ENCODE data around the gene RRAS2.

DNA sequence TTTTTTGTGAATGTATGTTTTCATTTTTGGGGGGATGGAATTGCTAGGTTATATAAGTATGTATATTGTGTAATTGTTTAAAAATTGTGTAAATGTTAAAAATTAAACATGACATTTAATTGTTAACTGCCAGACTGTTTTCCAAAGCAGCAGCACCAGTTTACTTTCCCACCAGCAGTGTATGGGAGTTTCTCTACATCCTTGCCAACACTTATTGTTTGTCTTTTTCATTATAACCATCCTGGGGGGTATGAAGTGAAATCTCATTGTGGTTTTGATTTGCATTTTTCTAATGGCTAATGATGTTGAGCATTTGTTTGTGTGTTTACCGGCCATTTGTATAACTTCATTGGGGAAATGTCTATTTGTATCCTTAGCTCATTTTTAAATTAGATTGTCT lies 31.7 kb upstream of the RRAS2 start:
- TF ChIP-seq, protein P1, sequence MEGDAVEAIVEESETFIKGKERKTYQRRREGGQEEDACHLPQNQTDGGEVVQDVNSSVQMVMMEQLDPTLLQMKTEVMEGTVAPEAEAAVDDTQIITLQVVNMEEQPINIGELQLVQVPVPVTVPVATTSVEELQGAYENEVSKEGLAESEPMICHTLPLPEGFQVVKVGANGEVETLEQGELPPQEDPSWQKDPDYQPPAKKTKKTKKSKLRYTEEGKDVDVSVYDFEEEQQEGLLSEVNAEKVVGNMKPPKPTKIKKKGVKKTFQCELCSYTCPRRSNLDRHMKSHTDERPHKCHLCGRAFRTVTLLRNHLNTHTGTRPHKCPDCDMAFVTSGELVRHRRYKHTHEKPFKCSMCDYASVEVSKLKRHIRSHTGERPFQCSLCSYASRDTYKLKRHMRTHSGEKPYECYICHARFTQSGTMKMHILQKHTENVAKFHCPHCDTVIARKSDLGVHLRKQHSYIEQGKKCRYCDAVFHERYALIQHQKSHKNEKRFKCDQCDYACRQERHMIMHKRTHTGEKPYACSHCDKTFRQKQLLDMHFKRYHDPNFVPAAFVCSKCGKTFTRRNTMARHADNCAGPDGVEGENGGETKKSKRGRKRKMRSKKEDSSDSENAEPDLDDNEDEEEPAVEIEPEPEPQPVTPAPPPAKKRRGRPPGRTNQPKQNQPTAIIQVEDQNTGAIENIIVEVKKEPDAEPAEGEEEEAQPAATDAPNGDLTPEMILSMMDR (IDR thresholded peaks at IDR 0.05) = no peak
- no peak for TF ChIP-seq MEF2A (IDR thresholded peaks at IDR 0.05; ENCODE audit: borderline replicate concordance, low read depth)
- TF ChIP-seq FOXJ3 (CRISPR knock-in tag; IDR thresholded peaks at IDR 0.05) = no peak
- TF ChIP-seq NFIC (IDR thresholded peaks at IDR 0.05; ENCODE audit: borderline replicate concordance) = no peak
- TF ChIP-seq POLR2AphosphoS5 (IDR thresholded peaks at IDR 0.05; ENCODE audit: low read depth, low read length) = no peak
- TF ChIP-seq NRF1 (IDR thresholded peaks at IDR 0.05; ENCODE audit: low read depth, low read length) = no peak
- no peak for TF ChIP-seq TAF1 (IDR thresholded peaks at IDR 0.05; ENCODE audit: borderline replicate concordance, low read depth, low read length)
- no peak for TF ChIP-seq FOSL2 (IDR thresholded peaks at IDR 0.05; ENCODE audit: borderline replicate concordance, low read depth)
- TF ChIP-seq RAD21 (IDR thresholded peaks at IDR 0.05; ENCODE audit: low read length) = no peak
- no peak for TF ChIP-seq TCF12 (IDR thresholded peaks at IDR 0.05)
- TF ChIP-seq EP300 (IDR thresholded peaks at IDR 0.05; ENCODE audit: borderline replicate concordance in 1 of 2, low read depth in 1 of 2, low read length in 1 of 2) = no peak
- TF ChIP-seq, protein P2, sequence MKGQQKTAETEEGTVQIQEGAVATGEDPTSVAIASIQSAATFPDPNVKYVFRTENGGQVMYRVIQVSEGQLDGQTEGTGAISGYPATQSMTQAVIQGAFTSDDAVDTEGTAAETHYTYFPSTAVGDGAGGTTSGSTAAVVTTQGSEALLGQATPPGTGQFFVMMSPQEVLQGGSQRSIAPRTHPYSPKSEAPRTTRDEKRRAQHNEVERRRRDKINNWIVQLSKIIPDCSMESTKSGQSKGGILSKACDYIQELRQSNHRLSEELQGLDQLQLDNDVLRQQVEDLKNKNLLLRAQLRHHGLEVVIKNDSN (IDR thresholded peaks at IDR 0.05; ENCODE audit: borderline replicate concordance, low read depth) = no peak

All from SK-N-SH (cell line).